HepG2 (cell line): ENCODE data around the gene KIF15. TPM values are rescaled to one million over a fixed set of nuclear protein-coding genes. Genes with fewer than 3 reads are reported as not detected.

Experiments used
- ATAC-seq: fragments of 200-7000 bp; cut with Tn5 transposase; 3 replicates; pipeline ENCODE4 v1.9.1; 2020; ENCODE audit warnings: mild to moderate bottlenecking, moderate library complexity
- BruUV-seq: library from RNA; stranded (reverse); fragments of 400-500 nt; replicated peaks from 2 replicates; lab custom pipeline; 2021; lab: Mats Ljungman, UMichigan
- CTCF ChIA-PET: fragments of 300-600 bp; formaldehyde crosslinking; extraction: SDS; loops from one replicate; lab custom pipeline; 2021; ENCODE audit warnings: low total read pairs, inconsistent platforms, low intra/inter-chr PET ratio; lab: Yijun Ruan, JAX
- POLR2A ChIA-PET: fragments of 350-600 bp; sonication (Branson Sonifier 250); formaldehyde crosslinking; loops from one replicate; lab custom pipeline; 2020; ENCODE audit warnings: antibody characterized with exemption, inconsistent platforms; lab: Yijun Ruan, JAX
- DNase-seq: peaks from one replicate; pipeline ENCODE4 v3.0.0-alpha.2; 2015; ENCODE audit warnings: low spot score
- FAIRE-seq: peaks from 3 replicates; lab custom pipeline; 2011; peaks lifted over from hg19 to GRCh38; lab: Jason Lieb, UNC
- H2AFZ ChIP-seq: one replicate; pipeline ENCODE4 v1.6.1; 2011; ENCODE audit warnings: low read length, inconsistent platforms
- H3K27ac ChIP-seq: fragments of 300-600 bp; 3 replicates; pipeline ENCODE4 v1.8.0; 2011; ENCODE audit warnings: mixed run types, mild to moderate bottlenecking, mixed read lengths, low read length, inconsistent platforms; ENCODE audit not compliant: insufficient read depth; ENCODE audit errors: extremely low read length
- H3K27me3 ChIP-seq, 2 experiments: fragments of 200-600 bp in 1 of 2; 2 replicates in 1 of 2; 3 replicates in 1 of 2; pipeline versions ENCODE4 v1.6.0 to v1.8.0; 2011; ENCODE audit warnings: low read length in 2 of 2, mild to moderate bottlenecking in 2 of 2, moderate library complexity in 2 of 2, inconsistent platforms in 1 of 2; ENCODE audit not compliant: insufficient read depth in 2 of 2, control insufficient read depth in 1 of 2
- H3K36me3 ChIP-seq, 2 experiments: fragments of 200-600 bp in 1 of 2; replicated peaks in 1 of 2; 2 replicates in 1 of 2; 3 replicates in 1 of 2; pipeline versions ENCODE4 v1.5.1 to v1.8.0; 2011; ENCODE audit warnings: low read length in 2 of 2, inconsistent platforms in 1 of 2; ENCODE audit not compliant: insufficient read depth in 2 of 2, control insufficient read depth in 1 of 2
- H3K4me1 ChIP-seq: 2 replicates; pipeline ENCODE4 v1.5.1; 2012; ENCODE audit warnings: low read length, inconsistent platforms; ENCODE audit not compliant: insufficient read depth
- H3K4me2 ChIP-seq: 2 replicates; pipeline ENCODE4 v1.6.0; 2011; ENCODE audit warnings: low read depth, low read length, inconsistent platforms
- H3K4me3 ChIP-seq, 3 experiments: fragments of 200-600 bp in 1 of 3; sonication (generic), shearing (Covaris generic) in 1 of 3; replicated peaks in 1 of 3; 2 replicates each; pipeline ENCODE4 v1.5.1; 2011 to 2016; ENCODE audit warnings: low read length in 3 of 3, inconsistent platforms in 2 of 3, low read depth in 2 of 3, mild to moderate bottlenecking in 2 of 3, control low read depth in 1 of 3, mixed read lengths in 1 of 3; ENCODE audit not compliant: insufficient read depth in 1 of 3
- H3K79me2 ChIP-seq: one replicate; pipeline ENCODE4 v1.6.1; 2011; ENCODE audit warnings: low read length, inconsistent platforms; ENCODE audit not compliant: insufficient read depth
- H3K9ac ChIP-seq: 2 replicates; pipeline ENCODE4 v1.6.0; 2011; ENCODE audit warnings: mild to moderate bottlenecking, low read depth, low read length, inconsistent platforms; ENCODE audit not compliant: insufficient read depth
- H3K9me3 ChIP-seq: 2 replicates; pipeline ENCODE4 v1.5.1; 2012; ENCODE audit warnings: mild to moderate bottlenecking, low read length
- H4K20me1 ChIP-seq: 2 replicates; pipeline ENCODE4 v1.6.0; 2011; ENCODE audit warnings: inconsistent platforms, mild to moderate bottlenecking, low read length, moderate library complexity; ENCODE audit not compliant: insufficient read depth
- GTF3A ChIP-seq: sonication (generic); formaldehyde crosslinking; conservative IDR thresholded peaks from 2 replicates; pipeline ENCODE4 v1.4.0; 2020; ENCODE audit warnings: mild to moderate bottlenecking, missing genetic modification reagents
- IKZF1 ChIP-seq: fragments of 450-650 bp; IDR thresholded peaks from 2 replicates; pipeline ENCODE4 v1.7.1; 2016
- MTF2 ChIP-seq: sonication (generic); formaldehyde crosslinking; IDR thresholded peaks from 2 replicates; pipeline ENCODE4 v1.5.0; 2020; ENCODE audit warnings: missing genetic modification reagents, borderline replicate concordance
- PPARG ChIP-seq: conservative IDR thresholded peaks from 2 replicates; pipeline ENCODE4 v1.6.1; 2016; ENCODE audit warnings: missing biosample characterization, missing genetic modification reagents
- SAP130 ChIP-seq: IDR thresholded peaks from 2 replicates; pipeline ENCODE4 v1.6.1; 2016; ENCODE audit warnings: low read depth
- YEATS2 ChIP-seq: sonication (generic); formaldehyde crosslinking; IDR thresholded peaks from 2 replicates; pipeline ENCODE4 v1.4.0; 2020; ENCODE audit warnings: missing genetic modification reagents, borderline replicate concordance
- ZNF17 ChIP-seq: sonication (generic); formaldehyde crosslinking; IDR thresholded peaks from 2 replicates; pipeline ENCODE4 v1.5.0; 2020; ENCODE audit warnings: mild to moderate bottlenecking, missing genetic modification reagents
- ZNF549 ChIP-seq: sonication (generic); formaldehyde crosslinking; IDR thresholded peaks from 2 replicates; pipeline ENCODE4 v1.5.0; 2020; ENCODE audit warnings: missing genetic modification reagents
- WGBS: methylation state at CpG from one replicate; pipeline ENCODE4 v1.1.6; 2017; ENCODE audit warnings: low lambda C conversion rate; 5-methylcytosine and 5-hydroxymethylcytosine counted together
- in situ Hi-C: cut with HindIII; loops from 2 replicates; pipeline ENCODE4 v1.10.0; 2017; ENCODE audit warnings: low pct_unique_long_range_greater_than_20kb; ENCODE audit not compliant: extremely low pct_ligation_motif_present
- intact Hi-C: fragments of 100-400 bp; cut with micrococcal nuclease; formaldehyde crosslinking; loops from one replicate; pipeline ENCODE4 v1.10.0; 2022; ENCODE audit not compliant: unreplicated experiment
- polyA plus RNA-seq, 8 experiments: library from polyadenylated mRNA; depleted of rRNA in 3 of 8; stranded (reverse) in 7 of 8; unstranded in 1 of 8; fragments of >200 nt; fragmentation: Illumina TruSeq in 4 of 8; extraction: Trizol in 4 of 8; gene quantifications; 2 replicates each; pipeline versions ENCODE4 v1.2.1 to v1.2.3, GENCODE V29; 2011 to 2016; ENCODE audit warnings: low read depth in 4 of 8, missing spikeins in 1 of 8, mixed read lengths in 1 of 8; ENCODE audit not compliant: insufficient read depth in 1 of 8
- total RNA-seq, 5 experiments: library from RNA; depleted of rRNA; stranded (reverse); fragments of >200 nt; fragmentation: Illumina TruSeq; extraction: Trizol; gene quantifications; 2 replicates each; pipeline ENCODE4 v1.2.3, GENCODE V29; 2016; ENCODE audit warnings: low read depth in 1 of 5

Gene KIF15
- total and polyA plus RNA-seq, 2 of the 13 experiments (the other 11 are each of a cell fraction or from before 2014, with no cell fraction given), result 4.8 to 33.8 TPM

- CTCF ChIA-PET, result no interaction called here
These were observed 1.1 kb downstream of the KIF15 start for GRCh38 chr3:44762690-44763089.

GRCh38 chr3:44764248-44764647 is 2.7 kb downstream of the KIF15 start:
- DNase-seq (no peak), ATAC-seq (no peak), FAIRE-seq (no peak)
- Histone ChIP-seq H3K4me2 (no peak overlapping the region), H3K9me3 (no peaks in the 10 kb centered on the region), H3K36me3 (peaks cover 0 to 1% of the 10 kb centered on the region in 2 experiments; a peak in 1 of 5 replicates), H3K4me1 (peaks cover 22% of the 10 kb centered on the region), H3K4me3 (no peak overlapping the region), H4K20me1 (no peaks in the 10 kb centered on the region), H3K9ac (no peak overlapping the region)
- ChIA-PET CTCF (no interaction called here), POLR2A (no interaction called here)
- intact Hi-C loops (loop anchor here (10.0 kb wide), 1 partner anchor 229 kb away; no protein-coding TSS in a partner anchor), in situ Hi-C loops (no loop called here)
- no TSS peak for BruUV-seq
- TF ChIP-seq PPARG (CRISPR knock-in tag) (no peak), SAP130 (no peak)
- TF ChIP-seq, all 625 proteins: peak for 0
- peaks cover 49% of the 10 kb centered on the region for H3K79me2 ChIP-seq
- H3K27me3 ChIP-seq, result no peaks in the 10 kb centered on the region; a peak in 2 of 5 replicates
- H3K27ac ChIP-seq, result no peak overlapping the region
- H2AFZ ChIP-seq, result no peak overlapping the region

More at GRCh38 chr3:44762690-44763089, 1.1 kb downstream of the KIF15 start:
- Histone ChIP-seq H3K79me2 (peaks cover 49% of the 10 kb centered on the region), H3K36me3 (peaks cover 1 to 10% of the 10 kb centered on the region in 2 experiments; a peak in 4 of 5 replicates), H3K9me3 (no peaks in the 10 kb centered on the region), H3K27me3 (no peaks in the 10 kb centered on the region; a peak in 2 of 5 replicates), H3K4me3 (peak overlapping the region; percentile 61 to 94 (median 88); a peak in 5 of 6 replicates), H2AFZ (peak overlapping the region; percentile 89), H3K4me2 (peak overlapping the region; percentile 70), H3K27ac (peak overlapping the region; percentile 79), H4K20me1 (no peaks in the 10 kb centered on the region), H3K9ac (peak overlapping the region; percentile 98), H3K4me1 (peaks cover 34% of the 10 kb centered on the region)
- in situ Hi-C loops, result no loop called here
- intact Hi-C loops, result loop anchor here (10.0 kb wide), 1 partner anchor 228 kb away; no protein-coding TSS in a partner anchor
- no TSS peak for BruUV-seq
- POLR2A ChIA-PET, result interaction anchor here (0.7 to 2.9 kb wide), 2 partner anchors 33 to 137 kb away, joined by 3 to 26 read pairs; partner anchors contain the start of gene ZNF501
- FAIRE-seq (no peak), ATAC-seq (no peak), DNase-seq (no peak)
- WGBS, result 2% methylated on average over 5 of the region's 5 CpGs
- TF ChIP-seq ZNF549 (CRISPR knock-in tag) (no peak), MTF2 (CRISPR knock-in tag) (no peak), ZNF17 (CRISPR knock-in tag) (no peak), GTF3A (CRISPR knock-in tag) (no peak), YEATS2 (CRISPR knock-in tag) (no peak), IKZF1 (no peak)
